GM19372 (cell line): ENCODE results near the gene ANTKMT.

Experiments
- ATAC-seq: cut with Tn5 transposase; IDR thresholded peaks from one replicate; pipeline ENCODE4 v1.9.1; 2021; ENCODE audit warnings: mild to moderate bottlenecking, low read depth, moderate library complexity; ENCODE audit not compliant: unreplicated experiment

ANTKMT gene

GRCh38 chr16:720990-721764 is at the start of gene ANTKMT:
TSS of gene ANTKMT (plus strand) at chr16:721146. CDS start at chr16:721275, 129 bp downstream.
- peak; percentile 74 for ATAC-seq

GRCh38 chr16:671353-672131 is 49.4 kb upstream of the ANTKMT start:
- no peak for ATAC-seq

- ATAC-seq = no peak
These were observed 48.6 kb upstream of the ANTKMT start for GRCh38 chr16:672371-672770.

GRCh38 chr16:672851-673250 is 48.1 kb upstream of the ANTKMT start:
- no peak for ATAC-seq

GRCh38 chr16:673399-673991 is 47.5 kb upstream of the ANTKMT start:
- ATAC-seq = no peak

- no peak for ATAC-seq
These were observed 46.6 kb upstream of the ANTKMT start for GRCh38 chr16:674214-674881.

GRCh38 chr16:674968-675883 is 45.7 kb upstream of the ANTKMT start, which contains the start of gene RHBDL1:
TSS of gene RHBDL1 (plus strand) at chr16:675671. CDS start at chr16:675791, 120 bp downstream.
- no peak for ATAC-seq

- no peak for ATAC-seq
These were observed 44.9 kb upstream of the ANTKMT start for GRCh38 chr16:675884-676564.

GRCh38 chr16:676565-676902 is 44.4 kb upstream of the ANTKMT start:
- ATAC-seq = no peak

- ATAC-seq = no peak
These were observed 44.0 kb upstream of the ANTKMT start for GRCh38 chr16:676913-677312.

- ATAC-seq = no peak
These were observed 43.4 kb upstream of the ANTKMT start for GRCh38 chr16:677316-678190.

GRCh38 chr16:678209-678857 is 42.6 kb upstream of the ANTKMT start:
- ATAC-seq = no peak

- ATAC-seq = no peak
These were observed 41.8 kb upstream of the ANTKMT start for GRCh38 chr16:678858-679813.

- ATAC-seq = peak; percentile 39
These were observed 40.9 kb upstream of the ANTKMT start, which contains the start of gene STUB1 for GRCh38 chr16:679814-680624. TSS of gene STUB1 (plus strand) at chr16:680410. CDS start at chr16:680526, 116 bp downstream.

GRCh38 chr16:680625-680945 is 40.4 kb upstream of the ANTKMT start:
- no peak for ATAC-seq
